Fibroblast of lung (primary cell): ENCODE measurements around the gene NOXO1.

Experiments used
- EZH2 ChIP-seq: IDR thresholded peaks from 2 replicates; pipeline ENCODE4 v1.5.1; 2012; ENCODE audit warnings: low read length, control low read depth, mild to moderate bottlenecking; ENCODE audit errors: missing control alignments
- TF ChIP-seq, protein P1 (sequence below), 2 donors: IDR thresholded peaks in 1 of 2; conservative IDR thresholded peaks in 1 of 2; 1 replicate in 1 of 2; 2 replicates in 1 of 2; pipeline ENCODE4 v1.5.1; 2011 to 2012; ENCODE audit warnings: low read length in 2 of 2, control low read depth in 1 of 2, inconsistent platforms in 1 of 2, low read depth in 1 of 2, mild to moderate bottlenecking in 1 of 2

DNA sequence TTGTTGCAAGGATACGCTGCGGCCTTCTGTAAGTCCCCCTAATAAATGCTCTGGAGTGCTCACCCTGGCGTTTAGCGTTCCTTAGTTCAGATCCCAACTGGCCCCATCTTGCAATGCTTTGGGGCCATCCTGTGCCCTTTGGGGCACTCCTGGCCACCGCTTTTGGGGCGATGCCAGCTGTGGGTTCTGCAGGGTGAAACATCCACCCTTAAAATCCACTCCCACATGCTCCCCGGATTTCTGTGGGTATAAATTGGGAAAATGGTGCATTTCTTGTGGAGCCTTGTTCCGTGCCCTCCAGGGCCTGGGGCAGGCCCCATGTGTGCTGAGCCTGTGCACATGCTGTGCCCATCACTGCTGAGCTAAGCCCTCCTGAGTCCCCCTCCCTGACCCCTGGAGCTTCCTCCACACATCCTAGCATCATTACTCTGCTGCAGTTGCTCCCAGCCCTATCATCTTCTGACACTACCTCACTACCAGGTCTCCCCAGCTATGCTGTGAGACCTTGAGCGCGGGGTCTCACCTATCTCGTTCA lies 44.3 kb downstream of the NOXO1 start:
- TF ChIP-seq, protein P1, sequence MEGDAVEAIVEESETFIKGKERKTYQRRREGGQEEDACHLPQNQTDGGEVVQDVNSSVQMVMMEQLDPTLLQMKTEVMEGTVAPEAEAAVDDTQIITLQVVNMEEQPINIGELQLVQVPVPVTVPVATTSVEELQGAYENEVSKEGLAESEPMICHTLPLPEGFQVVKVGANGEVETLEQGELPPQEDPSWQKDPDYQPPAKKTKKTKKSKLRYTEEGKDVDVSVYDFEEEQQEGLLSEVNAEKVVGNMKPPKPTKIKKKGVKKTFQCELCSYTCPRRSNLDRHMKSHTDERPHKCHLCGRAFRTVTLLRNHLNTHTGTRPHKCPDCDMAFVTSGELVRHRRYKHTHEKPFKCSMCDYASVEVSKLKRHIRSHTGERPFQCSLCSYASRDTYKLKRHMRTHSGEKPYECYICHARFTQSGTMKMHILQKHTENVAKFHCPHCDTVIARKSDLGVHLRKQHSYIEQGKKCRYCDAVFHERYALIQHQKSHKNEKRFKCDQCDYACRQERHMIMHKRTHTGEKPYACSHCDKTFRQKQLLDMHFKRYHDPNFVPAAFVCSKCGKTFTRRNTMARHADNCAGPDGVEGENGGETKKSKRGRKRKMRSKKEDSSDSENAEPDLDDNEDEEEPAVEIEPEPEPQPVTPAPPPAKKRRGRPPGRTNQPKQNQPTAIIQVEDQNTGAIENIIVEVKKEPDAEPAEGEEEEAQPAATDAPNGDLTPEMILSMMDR (conservative IDR thresholded peaks at IDR 0.05 in 1 of 2, IDR thresholded peaks at IDR 0.05 in 1 of 2; ENCODE audit: low read depth in 1 of 2, low read length in 2 of 2), result no peak
- no peak for TF ChIP-seq EZH2
